ENCODE measurements around the gene SAG.

Gene SAG

DNA sequence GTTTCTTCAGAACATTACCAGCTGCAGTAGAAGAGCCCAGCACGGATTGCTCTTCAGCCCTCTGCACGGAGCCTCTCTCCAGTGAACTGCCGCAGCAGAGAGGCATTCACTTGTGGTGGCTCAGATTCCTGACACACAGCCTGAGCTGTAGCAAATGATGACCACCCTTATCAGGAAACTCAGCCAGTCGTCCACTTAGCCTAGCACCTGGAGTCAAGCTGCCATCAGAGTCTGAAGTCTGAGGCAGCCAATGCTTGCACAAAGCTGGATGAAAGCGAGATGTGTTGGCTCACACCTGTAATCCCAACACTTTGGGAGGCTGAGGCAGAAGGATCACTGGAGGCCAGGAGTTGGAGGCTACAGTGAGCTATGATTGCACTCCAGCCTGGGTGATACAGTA lies 11.7 kb upstream of the SAG start:
- intact Hi-C loops (cut with DNase I; ENCODE audit: low total_unique reads) = no loop called here
- no peaks in the 10 kb centered on the region for H3K9me3 ChIP-seq
- peaks cover 52 to 61% (median 53%) of the 10 kb centered on the region in 3 donors for H3K36me3 ChIP-seq
- TF ChIP-seq, protein P1, sequence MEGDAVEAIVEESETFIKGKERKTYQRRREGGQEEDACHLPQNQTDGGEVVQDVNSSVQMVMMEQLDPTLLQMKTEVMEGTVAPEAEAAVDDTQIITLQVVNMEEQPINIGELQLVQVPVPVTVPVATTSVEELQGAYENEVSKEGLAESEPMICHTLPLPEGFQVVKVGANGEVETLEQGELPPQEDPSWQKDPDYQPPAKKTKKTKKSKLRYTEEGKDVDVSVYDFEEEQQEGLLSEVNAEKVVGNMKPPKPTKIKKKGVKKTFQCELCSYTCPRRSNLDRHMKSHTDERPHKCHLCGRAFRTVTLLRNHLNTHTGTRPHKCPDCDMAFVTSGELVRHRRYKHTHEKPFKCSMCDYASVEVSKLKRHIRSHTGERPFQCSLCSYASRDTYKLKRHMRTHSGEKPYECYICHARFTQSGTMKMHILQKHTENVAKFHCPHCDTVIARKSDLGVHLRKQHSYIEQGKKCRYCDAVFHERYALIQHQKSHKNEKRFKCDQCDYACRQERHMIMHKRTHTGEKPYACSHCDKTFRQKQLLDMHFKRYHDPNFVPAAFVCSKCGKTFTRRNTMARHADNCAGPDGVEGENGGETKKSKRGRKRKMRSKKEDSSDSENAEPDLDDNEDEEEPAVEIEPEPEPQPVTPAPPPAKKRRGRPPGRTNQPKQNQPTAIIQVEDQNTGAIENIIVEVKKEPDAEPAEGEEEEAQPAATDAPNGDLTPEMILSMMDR (IDR thresholded peaks at IDR 0.05) = no peak
- H3K27me3 ChIP-seq = no peaks in the 10 kb centered on the region
- H3K4me3 ChIP-seq = no peak overlapping the region
- H3K4me1 ChIP-seq = no peaks in the 10 kb centered on the region
- no peak overlapping the region for H3K27ac ChIP-seq
- DNase-seq = no peak

- Histone ChIP-seq H3K27ac (no peak overlapping the region), H3K9me3 (no peaks in the 10 kb centered on the region), H3K4me3 (no peak overlapping the region), H3K36me3 (peaks cover 40 to 50% (median 41%) of the 10 kb centered on the region in 3 donors), H3K4me1 (no peaks in the 10 kb centered on the region), H3K27me3 (no peaks in the 10 kb centered on the region)
- intact Hi-C loops (cut with DNase I; ENCODE audit: low total_unique reads) = no loop called here
- DNase-seq = no peak
- TF ChIP-seq, protein P1 (IDR thresholded peaks at IDR 0.05) = no peak
These were observed 10.5 kb upstream of the SAG start for GRCh38 chr2:233297076-233297475.

- Histone ChIP-seq H3K4me1 (no peaks in the 10 kb centered on the region), H3K36me3 (peaks cover 7 to 16% (median 8%) of the 10 kb centered on the region in 3 donors), H3K4me3 (no peak overlapping the region), H3K27me3 (no peaks in the 10 kb centered on the region), H3K9me3 (no peaks in the 10 kb centered on the region), H3K27ac (no peak overlapping the region)
- TF ChIP-seq, protein P1 (IDR thresholded peaks at IDR 0.05) = no peak
- intact Hi-C loops (cut with DNase I; ENCODE audit: low total_unique reads) = no loop called here
- DNase-seq = no peak
These were observed 7.2 kb upstream of the SAG start for GRCh38 chr2:233300401-233300800.

DNA sequence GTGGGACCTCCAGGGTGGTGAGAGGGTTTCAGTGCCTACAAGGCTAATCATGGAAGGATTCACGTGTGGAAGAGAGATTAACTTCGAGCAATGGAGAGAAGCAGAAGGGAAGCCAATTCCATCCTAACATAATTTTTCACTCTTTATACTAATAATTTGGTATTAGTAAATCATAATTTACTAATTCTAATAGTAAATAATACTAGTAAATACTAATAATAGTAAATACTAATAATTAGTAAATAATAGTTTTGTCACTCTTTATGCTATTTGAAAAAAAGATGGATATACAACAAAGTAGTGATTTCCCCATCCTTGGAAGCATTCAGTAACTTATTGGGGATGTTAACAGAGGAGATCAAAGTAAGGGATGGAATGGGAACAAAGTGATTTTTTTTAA lies 6.4 kb upstream of the SAG start:
- peaks cover 0 to 8% (median under 1%) of the 10 kb centered on the region in 3 donors for H3K36me3 ChIP-seq
- DNase-seq = no peak
- intact Hi-C loops (cut with DNase I; ENCODE audit: low total_unique reads) = no loop called here
- no peaks in the 10 kb centered on the region for H3K27me3 ChIP-seq
- H3K4me1 ChIP-seq = no peaks in the 10 kb centered on the region
- H3K4me3 ChIP-seq = no peak overlapping the region
- H3K27ac ChIP-seq = no peak overlapping the region
- TF ChIP-seq, protein P1 (IDR thresholded peaks at IDR 0.05) = no peak
- no peaks in the 10 kb centered on the region for H3K9me3 ChIP-seq

- intact Hi-C loops (cut with DNase I; ENCODE audit: low total_unique reads) = no loop called here
- TF ChIP-seq, protein P1 (IDR thresholded peaks at IDR 0.05) = no peak
- no peak for DNase-seq
- Histone ChIP-seq H3K27ac (no peak overlapping the region), H3K4me3 (no peak overlapping the region), H3K9me3 (no peaks in the 10 kb centered on the region), H3K36me3 (peaks cover 0 to 2% (median 0%) of the 10 kb centered on the region in 3 donors), H3K4me1 (no peaks in the 10 kb centered on the region), H3K27me3 (no peaks in the 10 kb centered on the region)
These were observed 5.8 kb upstream of the SAG start for GRCh38 chr2:233301811-233302210.

- Histone ChIP-seq H3K9me3 (no peaks in the 10 kb centered on the region), H3K27ac (no peak overlapping the region), H3K27me3 (no peaks in the 10 kb centered on the region), H3K4me1 (no peaks in the 10 kb centered on the region), H3K36me3 (no peaks in the 10 kb centered on the region), H3K4me3 (no peak overlapping the region)
- no peak for DNase-seq
- intact Hi-C loops (cut with DNase I; ENCODE audit: low total_unique reads) = no loop called here
- TF ChIP-seq, protein P1 (IDR thresholded peaks at IDR 0.05) = no peak
These were observed 4.4 kb upstream of the SAG start for GRCh38 chr2:233303252-233303651.

Measured in tibial artery (tissue), 4 donors.